IMR-90 (cell line): Measurements from ENCODE around the gene FXYD3. TPM values are rescaled to one million over a fixed set of nuclear protein-coding genes. Genes with fewer than 3 reads are reported as not detected.

Experiments used
- ATAC-seq: fragments of 200-7000 bp; cut with Tn5 transposase; 2 replicates; pipeline ENCODE4 v1.9.1; 2020; ENCODE audit warnings: low read depth, mild to moderate bottlenecking, moderate library complexity
- BruUV-seq: library from RNA; stranded (reverse); fragments of 400-500 nt; replicated peaks from 2 replicates; lab custom pipeline; 2021; lab: Mats Ljungman, UMichigan
- CTCF ChIA-PET: fragments of 300-600 bp; formaldehyde crosslinking; extraction: SDS; loops from one replicate; lab custom pipeline; 2021; ENCODE audit warnings: antibody characterized with exemption; lab: Yijun Ruan, JAX
- POLR2A ChIA-PET: fragments of 300-600 bp; sonication (Branson Sonifier 250); formaldehyde crosslinking; loops from one replicate; lab custom pipeline; 2022; ENCODE audit warnings: antibody characterized with exemption; ENCODE audit not compliant: unreplicated experiment; lab: Charles Lee
- DNase-seq: peaks from one replicate; pipeline ENCODE4 v3.0.0; 2013
- H2AFZ ChIP-seq: replicated peaks from 2 replicates; pipeline ENCODE3; 2013; ENCODE audit warnings: low read length, mild to moderate bottlenecking; ENCODE audit not compliant: poor library complexity
- H2AK5ac ChIP-seq: 2 replicates; pipeline ENCODE4 v1.6.1; 2013; ENCODE audit warnings: low read depth, low read length, inconsistent platforms
- H2AK9ac ChIP-seq: replicated peaks from 2 replicates; pipeline ENCODE3; 2013; ENCODE audit warnings: mild to moderate bottlenecking, low read depth, low read length, moderate library complexity; ENCODE audit not compliant: poor library complexity
- H2BK120ac ChIP-seq: 2 replicates; pipeline ENCODE4 v1.6.1; 2013; ENCODE audit warnings: low read depth, low read length, inconsistent platforms
- H2BK15ac ChIP-seq: 3 replicates; pipeline ENCODE4 v1.6.1; 2013; ENCODE audit warnings: low read depth, low read length, inconsistent platforms
- H2BK20ac ChIP-seq: 2 replicates; pipeline ENCODE4 v1.6.1; 2013; ENCODE audit warnings: low read depth, mild to moderate bottlenecking, inconsistent platforms, low read length, moderate library complexity
- H2BK5ac ChIP-seq: 2 replicates; pipeline ENCODE4 v1.6.1; 2013; ENCODE audit warnings: mild to moderate bottlenecking, low read depth, low read length, inconsistent platforms; ENCODE audit not compliant: poor library complexity, severe bottlenecking
- H3K14ac ChIP-seq: replicated peaks from 2 replicates; pipeline ENCODE4 v1.6.1; 2013; ENCODE audit warnings: low read depth, low read length, inconsistent platforms
- H3K18ac ChIP-seq: 2 replicates; pipeline ENCODE4 v1.6.1; 2013; ENCODE audit warnings: low read depth, low read length, control low read depth
- H3K23ac ChIP-seq: 2 replicates; pipeline ENCODE4 v1.6.1; 2013; ENCODE audit warnings: low read depth, low read length, inconsistent platforms
- H3K27ac ChIP-seq: 2 replicates; pipeline ENCODE4 v1.5.1; 2013; ENCODE audit warnings: mild to moderate bottlenecking, control low read depth, low read length; ENCODE audit not compliant: insufficient read depth
- H3K27me3 ChIP-seq: 2 replicates; pipeline ENCODE4 v1.6.1; 2013; ENCODE audit warnings: low read length; ENCODE audit not compliant: control insufficient read depth, insufficient read depth
- H3K36me3 ChIP-seq: 2 replicates; pipeline ENCODE4 v1.6.1; 2013; ENCODE audit warnings: low read length, mixed read lengths; ENCODE audit not compliant: control insufficient read depth, insufficient read depth
- H3K4ac ChIP-seq: 2 replicates; pipeline ENCODE4 v1.6.1; 2013; ENCODE audit warnings: low read depth, low read length, inconsistent platforms
- H3K4me1 ChIP-seq: 2 replicates; pipeline ENCODE4 v1.6.1; 2013; ENCODE audit warnings: low read length, mixed read lengths; ENCODE audit not compliant: control insufficient read depth, insufficient read depth
- H3K4me2 ChIP-seq: 2 replicates; pipeline ENCODE4 v1.6.1; 2013; ENCODE audit warnings: low read depth, mild to moderate bottlenecking, control low read depth, low read length, moderate library complexity
- H3K4me3 ChIP-seq: 2 replicates; pipeline ENCODE4 v1.5.1; 2013; ENCODE audit warnings: low read depth, mild to moderate bottlenecking, control low read depth, low read length, moderate library complexity; ENCODE audit not compliant: insufficient read depth
- H3K56ac ChIP-seq: 2 replicates; pipeline ENCODE4 v1.6.1; 2013; ENCODE audit warnings: low read length, inconsistent platforms; ENCODE audit not compliant: insufficient read depth; ENCODE audit errors: extremely low read depth
- H3K79me1 ChIP-seq, 2 experiments: 2 replicates each; pipeline ENCODE4 v1.6.1; 2013; ENCODE audit warnings: low read length in 2 of 2, inconsistent platforms in 1 of 2, low read depth in 1 of 2
- H3K9ac ChIP-seq: 2 replicates; pipeline ENCODE4 v1.6.1; 2013; ENCODE audit warnings: low read depth, low read length, control low read depth
- H3K9me1 ChIP-seq: 2 replicates; pipeline ENCODE4 v1.6.1; 2013; ENCODE audit warnings: low read length, inconsistent platforms; ENCODE audit not compliant: insufficient read depth
- H3K9me3 ChIP-seq: 2 replicates; pipeline ENCODE4 v1.6.1; 2013; ENCODE audit warnings: low read length; ENCODE audit not compliant: control insufficient read depth, insufficient read depth
- H4K20me1 ChIP-seq: 2 replicates; pipeline ENCODE4 v1.6.1; 2013; ENCODE audit warnings: low read length, inconsistent platforms; ENCODE audit not compliant: insufficient read depth
- H4K5ac ChIP-seq: 2 replicates; pipeline ENCODE4 v1.6.1; 2013; ENCODE audit warnings: mild to moderate bottlenecking, low read depth, low read length, control low read depth
- H4K8ac ChIP-seq, 2 experiments: 2 replicates each; pipeline ENCODE4 v1.6.1; 2013; ENCODE audit warnings: low read depth in 2 of 2, low read length in 2 of 2, control low read depth in 1 of 2, inconsistent platforms in 1 of 2
- H4K91ac ChIP-seq: 2 replicates; pipeline ENCODE4 v1.6.1; 2013; ENCODE audit warnings: low read depth, low read length, inconsistent platforms; ENCODE audit not compliant: insufficient read depth
- BHLHE40 ChIP-seq: fragments of 150-350 bp; IDR thresholded peaks from 2 replicates; pipeline ENCODE4 v1.6.1; 2016; ENCODE audit warnings: mild to moderate bottlenecking, low read depth, low read length
- CEBPB ChIP-seq: IDR thresholded peaks from 2 replicates; pipeline ENCODE4 v1.6.1; 2012; ENCODE audit warnings: low read depth, low read length, improper control_type of control experiment
- CHD1 ChIP-seq: IDR thresholded peaks from 2 replicates; pipeline ENCODE4 v1.6.1; 2012; ENCODE audit warnings: low read depth, low read length, improper control_type of control experiment
- FOS ChIP-seq: fragments of 150-350 bp; IDR thresholded peaks from 2 replicates; pipeline ENCODE4 v1.6.1; 2016; ENCODE audit warnings: low read depth, low read length
- MAFK ChIP-seq: IDR thresholded peaks from 2 replicates; pipeline ENCODE4 v1.6.1; 2012; ENCODE audit warnings: low read depth, low read length, improper control_type of control experiment
- MXI1 ChIP-seq: IDR thresholded peaks from 2 replicates; pipeline ENCODE4 v1.6.1; 2012; ENCODE audit warnings: low read depth, mild to moderate bottlenecking, low read length, moderate library complexity, borderline replicate concordance
- POLR2A ChIP-seq: IDR thresholded peaks from 2 replicates; pipeline ENCODE4 v1.6.1; 2012; ENCODE audit warnings: mild to moderate bottlenecking, low read depth, low read length
- RCOR1 ChIP-seq: IDR thresholded peaks from 2 replicates; pipeline ENCODE4 v1.6.1; 2012; ENCODE audit warnings: mild to moderate bottlenecking, low read length, improper control_type of control experiment; ENCODE audit not compliant: insufficient replicate concordance
- RFX5 ChIP-seq: IDR thresholded peaks from 2 replicates; pipeline ENCODE4 v1.8.0; 2012; ENCODE audit warnings: low read depth, mild to moderate bottlenecking, low read length, moderate library complexity
- SMC3 ChIP-seq: fragments of 150-350 bp; IDR thresholded peaks from 2 replicates; pipeline ENCODE4 v1.6.1; 2016; ENCODE audit warnings: low read depth, mild to moderate bottlenecking, antibody characterized with exemption, low read length, moderate library complexity
- USF2 ChIP-seq: fragments of 150-350 bp; IDR thresholded peaks from 2 replicates; pipeline ENCODE4 v1.6.1; 2017; ENCODE audit warnings: mild to moderate bottlenecking, antibody characterized with exemption, low read length, low read depth
- WGBS, 2 experiments: methylation state at CpG; one replicate each; pipeline versions ENCODE4 v1.1.5 to v1.1.7; 2013; ENCODE audit warnings: missing lambda C conversion rate in 2 of 2; ENCODE audit not compliant: insufficient read length in 1 of 2; ENCODE audit errors: extremely low coverage in 2 of 2; 5-methylcytosine and 5-hydroxymethylcytosine counted together
- dilution Hi-C: fragments of 300-500 bp; cut with HindIII; formaldehyde crosslinking; loops from one replicate; pipeline ENCODE4 v1.14.3; 2018; ENCODE audit warnings: low sequenced_read_pairs; ENCODE audit not compliant: unreplicated experiment
- in situ Hi-C: fragments of 300-500 bp; cut with MboI; formaldehyde crosslinking; loops from 3 replicates; pipeline ENCODE4 v1.14.3; 2019; ENCODE audit warnings: low sequenced_read_pairs, inconsistent platforms, mixed read lengths
- intact Hi-C: fragments of 100-400 bp; cut with micrococcal nuclease; formaldehyde crosslinking; loops from 2 replicates; pipeline ENCODE4 v1.10.0; 2022
- polyA plus RNA-seq, 3 experiments: library from polyadenylated mRNA; depleted of rRNA; stranded (reverse); fragments of >200 nt; gene quantifications; 2 replicates each; pipeline ENCODE4 v1.2.3, GENCODE V29; 2012; ENCODE audit warnings: low replicate concordance in 1 of 3
- total RNA-seq: library from RNA; depleted of rRNA; stranded (reverse); fragments of >200 nt; gene quantifications from 2 replicates; pipeline ENCODE4 v1.2.3, GENCODE V29; 2012

The FXYD3 gene
- total and polyA plus RNA-seq, 2 of the 4 experiments (the other 2 are of a cell fraction): not detected

- in situ Hi-C loops (no loop called here), dilution Hi-C loops (no loop called here), intact Hi-C loops (no loop called here)
- 77% methylated on average over 7 of the region's 11 CpGs; no CpG with 5 or more reads in 1 of the 2 experiments for WGBS, 2 experiments
- Histone ChIP-seq H2BK5ac (no peak overlapping the region), H3K4me1 (no peaks in the 10 kb centered on the region), H4K5ac (no peak overlapping the region), H4K91ac (no peak overlapping the region), H3K4me3 (no peak overlapping the region), H2BK120ac (no peak overlapping the region), H3K18ac (no peak overlapping the region), H2AFZ (no peak overlapping the region), H2AK9ac (no peak overlapping the region), H3K27me3 (peaks cover 5% of the 10 kb centered on the region; the same call in 1 of the 2 replicates), H3K9me3 (peaks cover 5% of the 10 kb centered on the region; the same call in 1 of the 2 replicates), H3K23ac (no peak overlapping the region), H3K27ac (no peak overlapping the region), H3K9me1 (no peaks in the 10 kb centered on the region), H2BK20ac (no peak overlapping the region), H3K4me2 (no peak overlapping the region), H4K20me1 (no peaks in the 10 kb centered on the region), H3K14ac (no peak overlapping the region), H3K56ac (no peak overlapping the region), H2AK5ac (no peak overlapping the region), H3K9ac (no peak overlapping the region), H3K36me3 (no peaks in the 10 kb centered on the region), H2BK15ac (no peak overlapping the region), H3K79me1 (no peaks in the 10 kb centered on the region), H3K4ac (no peak overlapping the region), H4K8ac (no peak overlapping the region)
- no TSS peak for BruUV-seq
- DNase-seq (no peak), ATAC-seq (no peak)
- TF ChIP-seq SMC3 (no peak), CHD1 (no peak), USF2 (no peak), FOS (no peak), RFX5 (no peak), CEBPB (no peak), MAFK (no peak), RCOR1 (no peak), MXI1 (no peak), BHLHE40 (no peak), POLR2A (no peak)
- CTCF ChIA-PET: no interaction called here
- POLR2A ChIA-PET: no interaction called here
Measured at GRCh38 chr19:35108730-35109129, 6.9 kb upstream of the FXYD3 start.
